HG02973 (cell line): ENCODE measurements around the gene ST6GALNAC4.

Experiments used
- ATAC-seq: cut with Tn5 transposase; IDR thresholded peaks from one replicate; pipeline ENCODE4 v1.9.1; 2021; ENCODE audit warnings: moderate library complexity; ENCODE audit not compliant: unreplicated experiment

Gene ST6GALNAC4

GRCh38 chr9:127947841-127948710 lies 31.2 kb upstream of the ST6GALNAC4 start:
- ATAC-seq = no peak

GRCh38 chr9:127946728-127947127 lies 29.9 kb upstream of the ST6GALNAC4 start:
- no peak for ATAC-seq

- no peak for ATAC-seq
These were observed 29.1 kb upstream of the ST6GALNAC4 start for GRCh38 chr9:127945942-127946341.

- ATAC-seq = no peak
These were observed 28.5 kb upstream of the ST6GALNAC4 start for GRCh38 chr9:127945338-127945737.

- no peak for ATAC-seq
These were observed 27.9 kb upstream of the ST6GALNAC4 start for GRCh38 chr9:127944586-127945218.

- no peak for ATAC-seq
These were observed 26.9 kb upstream of the ST6GALNAC4 start for GRCh38 chr9:127943731-127944144.

- no peak for ATAC-seq
These were observed 26.3 kb upstream of the ST6GALNAC4 start for GRCh38 chr9:127943011-127943662.

- no peak for ATAC-seq
These were observed 25.6 kb upstream of the ST6GALNAC4 start for GRCh38 chr9:127942216-127943010.

- ATAC-seq = no peak
These were observed 25.0 kb upstream of the ST6GALNAC4 start for GRCh38 chr9:127941961-127942215.

GRCh38 chr9:127941062-127941960 lies 24.5 kb upstream of the ST6GALNAC4 start:
- ATAC-seq = no peak

GRCh38 chr9:127940593-127940992 lies 23.8 kb upstream of the ST6GALNAC4 start:
- ATAC-seq = no peak

GRCh38 chr9:127938298-127938690 lies 21.5 kb upstream of the ST6GALNAC4 start:
- no peak for ATAC-seq

GRCh38 chr9:127937388-127938297 lies 20.8 kb upstream of the ST6GALNAC4 start, which contains the start of gene DPM2:
TSS of gene DPM2 (minus strand) at chr9:127937854. CDS start at chr9:127937820, 34 bp downstream.
- peak; percentile 81 for ATAC-seq

- ATAC-seq = no peak
These were observed 20.2 kb upstream of the ST6GALNAC4 start for GRCh38 chr9:127937056-127937387.

GRCh38 chr9:127936347-127936852 lies 19.6 kb upstream of the ST6GALNAC4 start:
- no peak for ATAC-seq

GRCh38 chr9:127935765-127936221 lies 19.0 kb upstream of the ST6GALNAC4 start:
- no peak for ATAC-seq

GRCh38 chr9:127934986-127935385 lies 18.1 kb upstream of the ST6GALNAC4 start:
- ATAC-seq = no peak

GRCh38 chr9:127934248-127934647 lies 17.4 kb upstream of the ST6GALNAC4 start:
- ATAC-seq = no peak
